GM12891 (cell line): ENCODE data around the gene NTRK3.

Experiments used
- POLR2A ChIP-seq: IDR thresholded peaks from 2 replicates; pipeline ENCODE4 v1.6.1; 2011; ENCODE audit warnings: low read depth, low read length, control low read depth
- POLR2AphosphoS5 ChIP-seq: IDR thresholded peaks from 2 replicates; pipeline ENCODE4 v1.6.1; 2011; ENCODE audit warnings: low read depth, low read length, control low read depth
- POU2F2 ChIP-seq: IDR thresholded peaks from 2 replicates; pipeline ENCODE4 v1.6.1; 2011; ENCODE audit warnings: low read depth, mild to moderate bottlenecking, control low read depth, low read length, moderate library complexity
- SPI1 ChIP-seq: IDR thresholded peaks from 2 replicates; pipeline ENCODE4 v1.6.1; 2011; ENCODE audit warnings: low read depth, low read length, control low read depth
- TAF1 ChIP-seq: IDR thresholded peaks from 2 replicates; pipeline ENCODE4 v1.6.1; 2011; ENCODE audit warnings: low read depth, low read length, control low read depth

DNA sequence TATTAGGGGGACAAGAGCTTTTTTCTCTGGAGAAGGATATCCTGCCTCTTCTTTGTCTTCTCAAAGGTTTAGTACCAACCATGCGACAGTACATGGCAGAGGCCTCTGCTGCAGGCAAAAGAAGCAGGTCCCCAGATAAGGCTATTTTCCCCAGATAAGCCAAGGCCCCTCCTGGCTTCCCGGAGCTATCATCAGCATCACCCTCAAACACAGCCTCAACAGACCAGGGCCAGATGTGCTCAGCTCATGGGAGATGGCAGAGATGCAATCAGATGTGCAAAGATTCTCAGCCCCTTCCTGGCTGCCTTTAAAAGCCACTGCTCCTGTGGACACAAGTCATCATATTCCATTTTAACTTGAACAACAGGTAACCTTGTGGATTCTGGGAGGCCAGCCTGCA lies 49.0 kb downstream of the NTRK3 start:
- TF ChIP-seq POLR2AphosphoS5, result no peak
- TF ChIP-seq POLR2A, result no peak
- TF ChIP-seq POU2F2, result no peak
- TF ChIP-seq TAF1, result no peak
- no peak for TF ChIP-seq SPI1
